Glutamatergic neuron (in vitro differentiated cells): Measurements from ENCODE around the gene XKR7. TPM values are rescaled to one million over a fixed set of nuclear protein-coding genes. Genes with fewer than 3 reads are reported as not detected.

Source experiments
- DNase-seq: peaks from one replicate; pipeline ENCODE4 v3.0.0; 2022
- H3K27ac Mint-ChIP-seq: one replicate; pipeline ENCODE4 v1.8.0; 2020; ENCODE audit warnings: mild to moderate bottlenecking, mixed read lengths, inconsistent platforms; ENCODE audit not compliant: unreplicated experiment
- H3K27me3 Mint-ChIP-seq: one replicate; pipeline ENCODE4 v1.8.0; 2020; ENCODE audit warnings: mild to moderate bottlenecking, moderate library complexity, mixed read lengths, inconsistent platforms; ENCODE audit not compliant: unreplicated experiment
- H3K36me3 Mint-ChIP-seq: one replicate; pipeline ENCODE4 v1.8.0; 2020; ENCODE audit warnings: mild to moderate bottlenecking, mixed read lengths, inconsistent platforms; ENCODE audit not compliant: unreplicated experiment
- H3K4me1 Mint-ChIP-seq: one replicate; pipeline ENCODE4 v1.8.0; 2020; ENCODE audit warnings: mild to moderate bottlenecking, low read depth, mixed read lengths, inconsistent platforms; ENCODE audit not compliant: unreplicated experiment
- H3K4me3 Mint-ChIP-seq: one replicate; pipeline ENCODE4 v1.8.0; 2020; ENCODE audit warnings: mild to moderate bottlenecking, mixed read lengths, inconsistent platforms; ENCODE audit not compliant: unreplicated experiment
- H3K9me3 Mint-ChIP-seq: one replicate; pipeline ENCODE4 v1.8.0; 2020; ENCODE audit warnings: mild to moderate bottlenecking, moderate library complexity, mixed read lengths, inconsistent platforms; ENCODE audit not compliant: unreplicated experiment
- total RNA-seq: library from RNA; stranded (reverse); fragmentation: NEBNext Ultra II Directional; extraction: Animal tissue kit (Norgen Biotek cat#: 25700); gene quantifications from one replicate; pipeline ENCODE4 v1.2.1, GENCODE V29; 2021; ENCODE audit not compliant: unreplicated experiment
- TF ChIP-seq, protein P1 (sequence below): fragments of 200-600 bp; sonication (generic); IDR thresholded peaks from one replicate; pipeline ENCODE4 v1.5.0; 2021; ENCODE audit not compliant: partially characterized antibody, unreplicated experiment

The XKR7 gene
- total RNA-seq, 1 donor from 2014 or later = 284 TPM

- TF ChIP-seq, protein P1, sequence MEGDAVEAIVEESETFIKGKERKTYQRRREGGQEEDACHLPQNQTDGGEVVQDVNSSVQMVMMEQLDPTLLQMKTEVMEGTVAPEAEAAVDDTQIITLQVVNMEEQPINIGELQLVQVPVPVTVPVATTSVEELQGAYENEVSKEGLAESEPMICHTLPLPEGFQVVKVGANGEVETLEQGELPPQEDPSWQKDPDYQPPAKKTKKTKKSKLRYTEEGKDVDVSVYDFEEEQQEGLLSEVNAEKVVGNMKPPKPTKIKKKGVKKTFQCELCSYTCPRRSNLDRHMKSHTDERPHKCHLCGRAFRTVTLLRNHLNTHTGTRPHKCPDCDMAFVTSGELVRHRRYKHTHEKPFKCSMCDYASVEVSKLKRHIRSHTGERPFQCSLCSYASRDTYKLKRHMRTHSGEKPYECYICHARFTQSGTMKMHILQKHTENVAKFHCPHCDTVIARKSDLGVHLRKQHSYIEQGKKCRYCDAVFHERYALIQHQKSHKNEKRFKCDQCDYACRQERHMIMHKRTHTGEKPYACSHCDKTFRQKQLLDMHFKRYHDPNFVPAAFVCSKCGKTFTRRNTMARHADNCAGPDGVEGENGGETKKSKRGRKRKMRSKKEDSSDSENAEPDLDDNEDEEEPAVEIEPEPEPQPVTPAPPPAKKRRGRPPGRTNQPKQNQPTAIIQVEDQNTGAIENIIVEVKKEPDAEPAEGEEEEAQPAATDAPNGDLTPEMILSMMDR = no peak
- peak; percentile 76 for DNase-seq
- Mint-ChIP-seq H3K36me3 (no peaks in the 10 kb centered on the region), H3K27me3 (peaks cover 24% of the 10 kb centered on the region), H3K27ac (peak overlapping the region; percentile 96), H3K9me3 (peaks cover 25% of the 10 kb centered on the region), H3K4me3 (peak overlapping the region; percentile 61), H3K4me1 (peaks cover 55% of the 10 kb centered on the region)
These were observed 11.1 kb upstream of the XKR7 start for GRCh38 chr20:31956556-31957526.

DNA sequence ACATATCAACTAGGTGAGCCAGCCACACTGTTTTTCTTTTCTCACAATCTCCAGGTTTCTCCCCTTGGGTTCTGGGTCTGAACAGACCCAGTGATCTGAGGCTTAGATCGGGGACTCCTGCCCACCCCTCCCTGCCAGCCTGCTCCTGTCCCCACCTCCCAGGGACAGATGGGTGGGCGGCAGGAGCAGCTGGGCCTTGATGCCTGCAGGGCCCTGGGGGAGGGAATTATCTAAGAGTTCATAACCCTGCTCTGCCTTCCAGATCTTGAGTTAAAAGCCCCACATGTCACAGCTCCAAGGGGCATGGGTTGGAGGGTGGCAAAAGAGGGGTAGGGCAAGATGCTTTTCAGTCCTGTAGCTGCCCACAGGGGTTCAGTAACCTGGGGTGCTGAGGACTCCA is 5.2 kb upstream of the XKR7 start:
- peak overlapping the region; percentile 73 for H3K4me3 Mint-ChIP-seq
- peaks cover 30% of the 10 kb centered on the region for H3K27me3 Mint-ChIP-seq

DNA sequence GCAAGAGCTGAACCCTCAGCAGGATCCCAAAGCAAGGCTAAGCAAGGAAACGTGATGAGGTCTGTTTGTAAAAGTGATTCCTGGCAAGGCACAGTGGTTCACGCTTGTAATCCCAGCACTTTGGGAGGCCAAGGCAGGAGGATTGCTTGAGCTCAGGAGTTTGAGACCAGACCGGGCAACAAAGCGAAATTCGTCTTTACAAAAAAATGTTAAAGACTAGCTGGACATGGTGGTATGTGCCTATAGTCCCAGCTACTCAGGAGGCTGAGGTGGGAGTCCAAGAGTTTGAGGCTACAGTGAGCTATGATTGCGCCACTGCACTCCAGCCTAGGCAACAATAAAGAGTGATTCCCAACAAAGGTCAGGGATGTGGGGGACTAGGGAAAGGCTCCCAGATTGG is 4.1 kb upstream of the XKR7 start:
- no peaks in the 10 kb centered on the region for H3K36me3 Mint-ChIP-seq
- H3K4me3 Mint-ChIP-seq = peak overlapping the region; percentile 79
- H3K27ac Mint-ChIP-seq = peak overlapping the region; percentile 98
- peaks cover 30% of the 10 kb centered on the region for H3K27me3 Mint-ChIP-seq
- H3K4me1 Mint-ChIP-seq = peaks cover 69% of the 10 kb centered on the region
- no peak for DNase-seq
- peaks cover 37% of the 10 kb centered on the region for H3K9me3 Mint-ChIP-seq
- TF ChIP-seq, protein P1 = no peak

More for the DNA sequence above, 5.2 kb upstream of the XKR7 start:
- DNase-seq = peak; percentile 90
- H3K36me3 Mint-ChIP-seq = no peaks in the 10 kb centered on the region
- H3K4me1 Mint-ChIP-seq = peaks cover 75% of the 10 kb centered on the region
- H3K9me3 Mint-ChIP-seq = peaks cover 38% of the 10 kb centered on the region
- TF ChIP-seq, protein P1 = no peak
- peak overlapping the region; percentile 98 for H3K27ac Mint-ChIP-seq

DNA sequence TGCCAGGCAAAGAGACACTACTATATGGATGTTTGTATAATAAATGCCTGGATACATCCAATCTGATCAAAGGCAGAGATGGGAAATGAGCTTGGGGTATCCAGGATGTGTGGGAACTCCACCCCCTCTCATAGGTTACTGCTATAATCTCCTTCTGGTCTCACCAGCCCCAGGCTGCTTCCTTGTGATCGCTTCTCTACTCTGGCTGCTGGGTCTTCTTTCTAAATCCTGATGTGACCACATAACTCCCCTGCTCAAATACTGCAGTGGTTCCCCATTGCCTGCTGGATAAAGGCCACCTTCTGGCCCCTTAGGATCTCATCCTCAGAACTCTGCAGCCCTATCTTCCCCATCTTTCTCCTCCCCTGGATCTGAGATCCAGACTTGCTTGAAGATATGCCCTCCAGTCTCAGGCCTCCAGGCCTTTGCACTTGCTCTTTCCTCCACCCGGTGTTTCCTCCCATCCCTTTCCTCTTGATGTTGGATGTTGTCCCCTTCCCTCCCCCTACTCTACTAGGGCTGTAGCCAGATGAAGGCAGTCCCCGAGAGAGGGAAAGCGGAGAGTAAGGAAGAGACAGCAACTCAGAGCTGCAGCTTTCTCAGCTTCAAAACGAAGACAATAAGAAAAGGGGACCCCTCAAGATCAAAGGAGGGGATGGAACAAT is 828 bp upstream of the XKR7 start:
- peak overlapping the region; percentile 90 for H3K27ac Mint-ChIP-seq
- H3K27me3 Mint-ChIP-seq = peaks cover 33% of the 10 kb centered on the region
- H3K9me3 Mint-ChIP-seq = peaks cover 42% of the 10 kb centered on the region

More for the DNA sequence above, 828 bp upstream of the XKR7 start:
- Mint-ChIP-seq H3K4me3 (peak overlapping the region; percentile 90), H3K36me3 (peaks cover 6% of the 10 kb centered on the region), H3K4me1 (peaks cover 66% of the 10 kb centered on the region)
- DNase-seq = no peak
- TF ChIP-seq, protein P1 = no peak
